AG08396 (cell line): ENCODE measurements around the gene PCED1A.
A peak's percentile ranks its signal among the peaks of the same experiment; 100 is the strongest.

Experiments
- DNase-seq: peaks from one replicate; pipeline ENCODE4 v3.0.0; 2012; ENCODE audit warnings: low spot score, mixed read lengths

The PCED1A gene, protein sequence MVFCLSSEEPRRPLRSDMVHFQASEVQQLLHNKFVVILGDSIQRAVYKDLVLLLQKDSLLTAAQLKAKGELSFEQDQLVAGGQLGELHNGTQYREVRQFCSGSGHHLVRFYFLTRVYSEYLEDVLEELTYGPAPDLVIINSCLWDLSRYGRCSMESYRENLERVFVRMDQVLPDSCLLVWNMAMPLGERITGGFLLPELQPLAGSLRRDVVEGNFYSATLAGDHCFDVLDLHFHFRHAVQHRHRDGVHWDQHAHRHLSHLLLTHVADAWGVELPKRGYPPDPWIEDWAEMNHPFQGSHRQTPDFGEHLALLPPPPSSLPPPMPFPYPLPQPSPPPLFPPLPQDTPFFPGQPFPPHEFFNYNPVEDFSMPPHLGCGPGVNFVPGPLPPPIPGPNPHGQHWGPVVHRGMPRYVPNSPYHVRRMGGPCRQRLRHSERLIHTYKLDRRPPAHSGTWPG

GRCh38 chr20:2840138-2840966 is at the start of gene PCED1A, which contains the start of gene VPS16:
Gene PCED1A, minus strand, starts transcription at chr20:2840655. Its CDS starts 743 bp downstream, at chr20:2839912.
Gene VPS16, plus strand, starts transcription at chr20:2840745. Its CDS starts 30 bp downstream, at chr20:2840775.
- DNase-seq, result peak; percentile 98

DNA sequence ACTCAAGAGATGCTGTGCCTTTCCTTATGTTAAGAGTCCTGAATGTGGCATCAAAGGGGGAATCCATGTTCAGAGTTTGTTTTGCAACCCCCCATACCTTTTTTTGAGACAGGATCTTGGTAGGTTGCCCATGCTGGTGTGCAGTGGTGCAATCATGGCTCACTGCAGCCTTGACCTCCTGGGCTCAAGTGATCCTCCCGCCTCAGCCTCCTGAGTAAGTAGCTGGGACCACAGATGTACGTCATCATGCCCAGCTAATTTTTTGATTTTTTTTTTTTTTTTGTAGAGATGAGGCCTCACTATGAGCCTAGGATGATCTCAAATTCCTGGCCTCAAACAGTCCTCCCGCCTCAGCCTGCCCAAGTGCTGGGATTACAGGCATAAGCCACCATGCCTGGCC is 49.3 kb upstream of the PCED1A start:
- no peak for DNase-seq

DNA sequence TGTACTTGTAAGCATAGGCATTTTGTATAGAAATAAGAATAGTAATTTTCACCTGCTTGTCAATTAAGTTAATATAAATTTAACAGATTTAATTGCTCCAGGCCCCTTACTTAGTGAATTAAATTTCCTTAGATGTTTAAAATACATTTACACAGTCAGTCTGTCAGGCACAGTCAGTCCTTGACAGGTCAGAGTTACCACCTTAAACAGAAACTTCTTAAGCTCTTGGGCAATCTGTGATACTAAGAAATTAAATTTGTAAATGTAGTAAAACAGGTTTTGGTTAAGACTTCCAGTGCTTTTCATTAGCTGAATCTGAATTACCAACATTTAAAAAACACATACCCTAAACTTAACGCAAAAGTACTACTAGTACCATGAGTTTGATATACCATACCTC is 48.8 kb upstream of the PCED1A start:
- DNase-seq, result no peak

GRCh38 chr20:2888224-2888955 is 47.9 kb upstream of the PCED1A start:
- DNase-seq, result no peak

DNA sequence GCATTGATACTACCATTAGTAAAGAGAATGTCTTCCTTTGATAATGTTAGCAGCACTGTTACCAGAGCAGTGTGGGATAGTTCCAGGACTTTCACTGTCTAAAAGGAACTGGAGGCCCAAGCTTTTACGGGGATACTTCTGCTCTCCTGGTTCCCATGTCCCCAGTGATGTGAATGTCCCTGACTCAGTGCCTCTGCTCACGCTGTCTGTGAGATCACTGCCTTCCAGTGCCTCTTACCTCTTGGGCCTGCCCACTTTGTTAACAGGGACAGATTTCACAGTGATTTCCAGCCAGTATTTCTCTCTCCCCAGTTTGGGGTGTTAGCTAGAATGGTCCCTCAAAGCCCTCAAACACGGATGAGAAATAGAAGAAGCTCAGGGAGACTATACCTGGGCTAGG is 47.3 kb upstream of the PCED1A start:
- DNase-seq, result no peak

DNA sequence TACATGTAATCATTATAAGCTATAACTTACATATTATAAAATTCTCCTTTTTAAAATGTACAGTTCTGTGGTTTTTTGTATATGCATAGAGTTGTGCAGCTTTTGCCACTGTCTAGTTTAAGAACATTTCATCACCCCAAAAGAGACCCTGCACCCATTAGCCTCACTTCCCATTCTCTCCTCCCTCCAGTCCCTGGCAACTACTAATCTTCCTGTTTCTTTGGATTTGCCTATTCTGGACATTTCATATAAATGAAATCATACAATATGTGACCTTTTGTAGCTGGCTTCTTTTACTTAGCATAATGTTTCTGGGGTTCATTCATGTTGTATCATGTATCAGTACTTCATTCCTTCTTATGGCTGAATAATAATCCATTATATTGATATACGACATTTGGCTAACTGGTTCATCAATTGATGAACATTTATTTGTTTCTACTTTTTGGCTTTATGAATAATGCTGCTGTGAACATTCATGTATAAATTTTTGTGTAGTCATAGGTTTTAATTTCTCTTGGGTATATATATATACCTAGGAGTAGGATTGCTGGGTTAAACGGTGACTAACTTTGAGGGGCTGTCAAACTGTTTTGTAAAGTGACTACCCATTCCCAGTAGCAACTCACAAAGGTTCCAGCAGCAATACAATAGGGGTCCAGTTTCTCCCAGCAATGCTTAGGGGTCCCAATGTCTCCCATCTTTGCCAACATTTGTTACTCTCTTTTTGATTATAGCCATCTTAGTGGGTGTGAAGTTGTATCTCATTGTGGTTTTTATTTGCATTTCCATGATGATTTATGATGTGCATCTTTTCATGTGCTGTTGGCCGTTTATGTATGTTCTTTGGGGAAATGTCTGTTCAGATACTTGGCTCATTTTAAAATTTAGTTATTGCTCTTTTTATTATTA is 43.5 kb upstream of the PCED1A start:
- DNase-seq, result no peak

GRCh38 chr20:2880650-2881049 is 40.2 kb upstream of the PCED1A start:
- DNase-seq, result no peak

DNA sequence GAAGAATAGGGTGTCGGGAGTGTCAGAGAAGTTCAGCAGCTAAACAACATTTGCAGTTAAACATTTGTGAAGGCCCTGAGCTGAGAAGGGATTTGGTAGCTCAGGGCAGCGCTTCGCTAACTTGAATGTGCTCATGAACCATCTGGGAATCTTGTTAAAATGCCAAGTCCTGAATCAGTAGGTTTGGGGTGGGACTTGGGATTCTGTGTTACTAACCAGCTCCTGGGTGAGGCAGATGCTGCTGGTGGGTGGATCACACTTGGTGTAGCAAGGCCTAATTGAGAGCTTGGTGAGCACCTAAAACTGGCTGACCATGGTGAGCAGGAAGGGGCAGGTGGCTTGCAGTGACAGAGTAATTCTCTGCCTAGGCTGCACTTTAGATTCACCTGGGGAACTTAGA is 38.7 kb upstream of the PCED1A start:
- DNase-seq, result peak; percentile 83

GRCh38 chr20:2878515-2878914 is 38.1 kb upstream of the PCED1A start:
- DNase-seq, result no peak

GRCh38 chr20:2875690-2876203 is 35.3 kb upstream of the PCED1A start:
- no peak for DNase-seq

- DNase-seq, result no peak
These were observed 34.0 kb upstream of the PCED1A start for GRCh38 chr20:2874456-2874855.

GRCh38 chr20:2873747-2874041 is 33.2 kb upstream of the PCED1A start:
- DNase-seq, result no peak

- peak; percentile 98 for DNase-seq
These were observed 32.7 kb upstream of the PCED1A start, which contains the start of gene PTPRA for GRCh38 chr20:2873010-2873746. Gene PTPRA, plus strand, starts transcription at chr20:2873481. Its CDS starts 90,797 bp downstream, at chr20:2964278.

DNA sequence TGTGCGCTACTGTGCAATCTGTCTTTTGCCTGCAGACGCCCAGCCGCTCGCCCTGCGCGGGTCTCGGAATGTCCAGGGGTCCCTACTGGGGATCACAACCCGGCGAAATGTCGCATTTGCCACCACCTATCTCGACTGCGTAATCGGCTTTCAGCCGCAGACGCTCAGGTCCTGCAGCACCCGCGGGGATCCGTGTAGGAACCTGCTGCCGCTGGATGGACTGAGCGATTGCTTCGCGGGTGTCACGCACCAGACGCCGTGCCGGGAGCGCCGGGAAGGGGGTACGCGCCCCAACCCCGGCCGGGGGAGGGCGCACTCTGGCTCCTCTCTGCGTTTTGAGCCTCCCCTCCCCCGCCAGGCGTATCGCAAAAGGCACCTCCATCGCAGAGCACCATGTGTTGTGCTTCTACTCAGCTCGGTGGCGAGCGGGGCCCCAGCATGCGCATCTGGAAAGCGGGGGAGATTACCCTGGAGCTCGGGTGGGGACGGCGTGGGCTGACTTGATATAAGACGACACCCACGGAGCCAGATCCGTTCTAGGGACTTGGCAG is 32.1 kb upstream of the PCED1A start:
- peak; percentile 56 for DNase-seq

DNA sequence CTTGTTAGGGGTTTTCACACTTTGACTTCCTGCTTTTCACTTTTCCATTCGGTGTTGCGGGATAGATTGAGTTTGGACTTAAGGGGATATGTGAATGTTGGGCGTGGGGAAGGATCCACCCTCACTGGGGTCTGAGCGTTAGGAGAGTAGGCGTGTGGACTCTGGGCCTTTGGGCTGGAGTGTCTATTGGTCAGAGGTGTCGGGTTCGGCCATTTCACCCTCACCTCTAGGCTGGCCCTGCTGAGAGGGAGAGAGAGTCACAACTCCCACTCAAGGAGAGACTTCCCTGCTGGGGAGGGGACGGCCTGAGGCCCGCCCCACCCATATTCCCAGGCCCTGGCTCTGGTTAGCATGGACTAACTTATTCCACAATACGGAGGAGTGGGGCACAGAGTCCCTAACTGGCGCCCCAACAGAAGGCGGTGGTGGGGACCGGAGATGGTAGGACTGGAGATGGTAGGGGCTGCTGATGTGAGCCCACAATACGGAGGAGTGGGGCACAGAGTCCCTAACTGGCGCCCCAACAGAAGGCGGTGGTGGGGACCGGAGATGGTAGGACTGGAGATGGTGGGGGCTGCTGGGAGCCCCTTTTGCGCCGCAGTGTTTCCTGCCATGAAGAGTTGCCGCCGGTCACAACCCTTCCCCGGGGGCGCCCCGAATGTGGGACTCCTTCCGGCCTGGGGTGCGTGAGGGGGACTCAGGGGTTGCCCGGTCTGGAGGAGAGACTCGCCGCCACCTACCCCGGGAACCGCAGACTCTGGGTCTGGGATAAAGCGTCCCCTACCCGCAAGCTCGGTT is 31.4 kb upstream of the PCED1A start:
- DNase-seq, result no peak

- no peak for DNase-seq
These were observed 30.6 kb upstream of the PCED1A start for GRCh38 chr20:2871111-2871465.

DNA sequence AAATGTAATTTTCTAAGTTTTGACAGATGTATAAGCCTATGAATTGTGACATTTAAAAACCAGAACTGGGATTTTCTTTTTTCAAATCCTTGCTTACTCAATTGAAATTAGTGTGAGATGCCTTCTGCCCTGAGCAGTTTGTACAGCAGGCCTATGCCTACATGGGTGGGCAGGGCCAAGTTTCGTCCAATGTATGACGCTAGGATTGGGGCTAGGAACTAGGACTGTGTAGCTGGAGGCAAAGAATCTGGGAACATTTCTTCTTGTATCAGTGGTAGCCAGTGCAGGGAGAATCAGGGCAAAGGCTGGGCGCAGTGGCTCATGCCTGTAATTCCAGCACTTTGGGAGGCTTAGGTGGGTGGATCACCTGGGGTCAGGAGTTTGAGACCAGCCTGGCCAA is 28.9 kb upstream of the PCED1A start:
- no peak for DNase-seq

DNA sequence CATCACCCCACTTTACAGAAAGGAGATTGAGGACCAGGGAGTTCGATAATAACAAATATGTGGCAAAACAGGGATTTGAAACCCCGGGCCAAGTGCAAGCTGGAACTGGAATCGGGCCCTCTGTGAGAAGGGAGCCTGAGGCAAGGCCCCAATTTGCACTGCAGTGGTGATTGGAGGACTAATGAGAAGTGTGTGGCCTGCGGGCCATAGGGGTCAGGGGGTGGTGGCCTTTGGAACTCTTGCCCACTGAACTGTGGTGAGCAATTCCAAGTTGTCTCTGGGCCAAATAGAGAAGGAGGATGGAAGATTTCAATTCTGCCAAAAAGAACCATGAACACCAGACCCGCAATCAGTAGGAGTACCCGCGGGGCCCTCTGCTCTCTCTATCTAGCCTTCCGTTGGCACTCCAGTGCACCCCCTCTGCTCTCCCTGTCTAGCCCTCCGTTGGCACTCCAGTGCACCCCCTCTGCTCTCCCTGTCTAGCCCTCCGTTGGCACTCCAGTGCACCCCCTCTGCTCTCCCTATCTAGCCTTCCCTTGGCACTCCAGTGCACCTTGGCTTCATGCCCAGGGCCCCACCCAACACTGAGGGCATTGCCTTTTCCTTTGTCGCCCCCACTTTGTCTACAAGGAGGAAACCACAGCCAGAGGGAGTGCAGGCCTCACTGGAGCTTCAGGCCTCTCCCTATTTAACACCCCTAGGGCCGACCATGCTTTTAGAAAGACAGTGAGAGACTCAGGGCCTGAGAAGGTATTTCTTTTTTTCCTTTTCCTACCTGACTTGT is 26.8 kb upstream of the PCED1A start:
- no peak for DNase-seq

DNA sequence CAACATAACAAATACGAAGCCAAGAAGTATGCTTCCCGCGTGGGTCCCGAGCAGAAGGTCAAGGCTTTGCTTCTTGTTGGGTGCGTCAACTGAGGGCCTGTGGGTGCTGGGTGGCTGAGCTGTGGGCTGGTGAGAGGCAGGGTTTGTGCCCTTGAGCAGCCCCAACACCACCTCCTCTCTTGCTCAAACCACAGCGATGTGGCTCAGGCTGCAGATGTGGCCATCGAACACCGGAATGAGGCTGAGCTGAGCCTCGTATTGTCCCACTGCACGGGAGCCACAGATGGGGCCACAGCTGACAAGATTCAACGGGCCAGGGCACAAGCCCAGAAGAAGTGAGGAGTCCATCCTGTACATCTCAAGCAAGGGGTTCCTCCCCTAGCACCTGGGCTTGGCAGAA is 25.8 kb upstream of the PCED1A start:
- DNase-seq, result no peak
